AG10803 (cell line): ENCODE results near the gene AP1G2.

Source experiments
- DNase-seq: peaks from one replicate; pipeline ENCODE4 v3.0.0; 2010; ENCODE audit warnings: low read depth
- H3K4me3 ChIP-seq: 2 replicates; pipeline ENCODE4 v1.5.1; 2011; ENCODE audit warnings: mild to moderate bottlenecking, low read length, control low read depth
- TF ChIP-seq, protein P1 (sequence below): conservative IDR thresholded peaks from 2 replicates; pipeline ENCODE4 v1.5.1; 2011; ENCODE audit warnings: mild to moderate bottlenecking, low read length, control low read depth, inconsistent platforms

The AP1G2 gene

GRCh38 chr14:23573384-23574015, 5.9 kb upstream of the AP1G2 start:
- no peak overlapping the region for H3K4me3 ChIP-seq
- TF ChIP-seq, protein P1, sequence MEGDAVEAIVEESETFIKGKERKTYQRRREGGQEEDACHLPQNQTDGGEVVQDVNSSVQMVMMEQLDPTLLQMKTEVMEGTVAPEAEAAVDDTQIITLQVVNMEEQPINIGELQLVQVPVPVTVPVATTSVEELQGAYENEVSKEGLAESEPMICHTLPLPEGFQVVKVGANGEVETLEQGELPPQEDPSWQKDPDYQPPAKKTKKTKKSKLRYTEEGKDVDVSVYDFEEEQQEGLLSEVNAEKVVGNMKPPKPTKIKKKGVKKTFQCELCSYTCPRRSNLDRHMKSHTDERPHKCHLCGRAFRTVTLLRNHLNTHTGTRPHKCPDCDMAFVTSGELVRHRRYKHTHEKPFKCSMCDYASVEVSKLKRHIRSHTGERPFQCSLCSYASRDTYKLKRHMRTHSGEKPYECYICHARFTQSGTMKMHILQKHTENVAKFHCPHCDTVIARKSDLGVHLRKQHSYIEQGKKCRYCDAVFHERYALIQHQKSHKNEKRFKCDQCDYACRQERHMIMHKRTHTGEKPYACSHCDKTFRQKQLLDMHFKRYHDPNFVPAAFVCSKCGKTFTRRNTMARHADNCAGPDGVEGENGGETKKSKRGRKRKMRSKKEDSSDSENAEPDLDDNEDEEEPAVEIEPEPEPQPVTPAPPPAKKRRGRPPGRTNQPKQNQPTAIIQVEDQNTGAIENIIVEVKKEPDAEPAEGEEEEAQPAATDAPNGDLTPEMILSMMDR = no peak
- no peak for DNase-seq

- no peak overlapping the region for H3K4me3 ChIP-seq
- no peak for DNase-seq
- TF ChIP-seq, protein P1 = no peak
These were observed 5.2 kb upstream of the AP1G2 start for GRCh38 chr14:23572836-23573235.

DNA sequence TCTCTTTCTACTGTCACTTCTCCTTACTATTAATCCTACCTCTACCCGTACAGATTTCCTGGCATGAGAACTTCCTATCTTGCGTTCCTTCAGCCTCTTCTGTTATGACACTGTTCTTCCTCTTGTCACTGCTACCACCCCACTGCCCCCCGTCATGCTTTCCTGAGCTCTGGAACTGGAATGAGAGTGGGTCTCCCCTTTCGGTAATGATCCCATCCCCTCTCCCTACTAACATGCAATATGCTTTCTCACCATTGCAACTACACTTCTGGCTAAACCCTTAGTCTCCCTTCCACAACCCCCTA, 4.9 kb upstream of the AP1G2 start:
- TF ChIP-seq, protein P1 = no peak

DNA sequence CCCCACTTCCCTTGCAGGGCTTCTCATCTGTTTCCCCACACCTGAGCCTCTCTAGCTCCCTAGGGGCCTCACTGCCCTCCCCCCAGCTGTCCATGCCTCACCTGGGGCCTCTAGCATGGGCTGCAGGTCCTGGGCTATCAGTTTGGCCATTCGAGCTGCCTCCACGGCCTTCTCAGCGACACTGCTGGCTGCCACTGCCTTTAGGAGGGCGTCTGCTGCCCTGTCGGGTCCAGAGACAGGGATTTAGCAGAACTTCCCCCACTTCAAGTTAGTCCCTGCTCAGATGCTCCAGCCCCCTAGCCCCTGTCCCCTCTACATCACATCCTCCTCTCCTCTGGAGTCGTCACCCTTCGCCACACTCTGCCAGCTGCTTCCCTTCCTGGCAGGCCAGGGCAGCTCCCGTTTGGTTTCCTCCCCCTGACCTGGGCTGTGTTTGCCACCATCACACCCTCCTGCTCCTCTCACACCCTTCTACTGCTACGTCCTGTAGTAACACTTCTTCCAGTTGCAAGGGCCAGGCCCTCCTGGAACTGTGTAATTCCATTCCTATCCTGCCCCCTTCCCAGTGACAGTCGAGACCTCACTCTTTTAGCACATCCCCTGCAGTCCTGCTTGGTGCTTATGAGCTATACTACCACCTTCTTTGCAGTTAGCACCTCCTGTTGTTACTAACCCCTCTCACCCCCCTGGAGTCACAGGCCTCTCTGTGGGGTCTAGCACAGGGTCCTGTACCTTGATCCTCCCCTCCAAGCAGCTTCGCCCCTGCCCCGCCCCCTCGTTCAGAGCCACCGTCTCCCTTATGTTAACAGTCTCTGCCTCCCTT, 4.3 kb upstream of the AP1G2 start:
- H3K4me3 ChIP-seq = no peak overlapping the region
- TF ChIP-seq, protein P1 = no peak
- DNase-seq = no peak

More for the DNA sequence above, 4.9 kb upstream of the AP1G2 start:
- H3K4me3 ChIP-seq = no peak overlapping the region
- DNase-seq = no peak

DNA sequence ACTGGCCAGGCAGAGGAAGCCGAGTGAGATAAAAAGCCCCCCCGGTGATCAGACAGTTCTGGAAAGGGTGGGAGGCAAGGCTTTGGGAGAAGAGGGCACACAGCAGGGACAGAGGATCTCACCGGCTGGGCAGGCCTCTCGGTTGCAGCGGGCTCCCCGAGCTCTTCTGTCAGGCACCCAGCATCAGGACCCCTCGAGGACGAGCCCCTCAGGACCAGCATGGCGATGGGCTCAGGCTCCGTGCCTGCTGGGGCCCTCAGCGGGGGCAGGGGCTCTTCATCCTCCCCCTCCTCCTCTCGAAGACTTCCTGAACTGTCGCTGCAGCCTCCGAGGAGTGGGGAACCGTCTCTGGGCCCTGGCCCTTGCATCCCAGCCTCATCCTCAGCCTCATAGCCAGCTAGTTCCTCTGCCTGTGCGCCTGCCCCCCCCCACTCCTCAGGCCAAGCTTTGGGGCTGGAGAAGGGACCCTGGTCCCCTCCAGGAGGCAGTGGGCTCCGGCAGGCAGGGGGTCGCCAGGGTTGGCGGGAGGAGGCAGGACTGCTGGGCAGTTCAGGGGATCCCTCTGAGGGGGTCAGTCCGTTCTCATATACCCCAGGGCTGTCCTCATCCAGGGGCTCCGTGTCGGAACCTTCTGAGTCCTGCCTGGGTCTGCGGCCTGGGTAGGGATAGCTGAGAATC, 3.4 kb upstream of the AP1G2 start:
- no peak overlapping the region for H3K4me3 ChIP-seq
- TF ChIP-seq, protein P1 = no peak
- no peak for DNase-seq

GRCh38 chr14:23569443-23570151, 2.0 kb upstream of the AP1G2 start:
- TF ChIP-seq, protein P1 = no peak
- no peak for DNase-seq

More at GRCh38 chr14:23569443-23570151, 2.0 kb upstream of the AP1G2 start:
- H3K4me3 ChIP-seq = no peak overlapping the region
